Activated T-helper 2 cell treated with anti-CD3 and anti-CD28 coated beads, Interferon-gamma antibody, Interleukin-2, Interleukin-4, amounts not matched to agents 10 μg/mL and 5 μg/mL and 100 μg/mL, durations not matched to agents 14 hours and 24 hours and 36 hours (primary cell): ENCODE data around the gene CNBD2. TPM values are rescaled to one million over a fixed set of nuclear protein-coding genes. Genes with fewer than 3 reads are reported as not detected.

Source experiments
- total RNA-seq: library from RNA; stranded (reverse); gene quantifications from 2 replicates; pipeline ENCODE4 v1.2.3, GENCODE V29; 2022

Gene CNBD2
- total RNA-seq, 1 donor from 2014 or later = 3.6 TPM

Other genes with a start within 250 kb of the CNBD2 start
- gene RBM39, start 226.3 kb upstream of the CNBD2 start, total RNA-seq = 358 and 360 TPM in 2 replicates
- 55.1 and 64.3 TPM in 2 replicates for gene PHF20, start 196.6 kb upstream of the CNBD2 start, total RNA-seq
- gene SCAND1, start 14.1 kb upstream of the CNBD2 start, total RNA-seq = 39.5 and 40.3 TPM in 2 replicates
- 0.41 and 0.46 TPM in 2 replicates for gene EPB41L1, start 186.2 kb downstream of the CNBD2 start, total RNA-seq